ENCODE measurements around the gene CFAP46.
"Not testable (repeated sequence)": the region's sequence is repeated elsewhere in the genome, so short reads cannot be mapped to it uniquely, and the experiment has no call there.

The CFAP46 gene

GRCh38 chr10:132846631-132847415 lies 95.5 kb downstream of the CFAP46 start:
- POLR2A ChIA-PET: no interaction called here
- TF ChIP-seq CTBP1 (IDR thresholded peaks at IDR 0.05; ENCODE audit: borderline replicate concordance) (no peak), LEF1 (IDR thresholded peaks at IDR 0.05; ENCODE audit: borderline replicate concordance) (no peak), ZNF384 (IDR thresholded peaks at IDR 0.05) (no peak), FOXA1 (IDR thresholded peaks at IDR 0.05) (no peak), BHLHE40 (IDR thresholded peaks at IDR 0.05; ENCODE audit: borderline replicate concordance) (no peak)
- TF ChIP-seq, protein P1, sequence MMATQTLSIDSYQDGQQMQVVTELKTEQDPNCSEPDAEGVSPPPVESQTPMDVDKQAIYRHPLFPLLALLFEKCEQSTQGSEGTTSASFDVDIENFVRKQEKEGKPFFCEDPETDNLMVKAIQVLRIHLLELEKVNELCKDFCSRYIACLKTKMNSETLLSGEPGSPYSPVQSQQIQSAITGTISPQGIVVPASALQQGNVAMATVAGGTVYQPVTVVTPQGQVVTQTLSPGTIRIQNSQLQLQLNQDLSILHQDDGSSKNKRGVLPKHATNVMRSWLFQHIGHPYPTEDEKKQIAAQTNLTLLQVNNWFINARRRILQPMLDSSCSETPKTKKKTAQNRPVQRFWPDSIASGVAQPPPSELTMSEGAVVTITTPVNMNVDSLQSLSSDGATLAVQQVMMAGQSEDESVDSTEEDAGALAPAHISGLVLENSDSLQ (IDR thresholded peaks at IDR 0.05): no peak
- DNase-seq (ENCODE audit: extremely low spot score): no peak
- CTCF ChIA-PET: no interaction called here

DNA sequence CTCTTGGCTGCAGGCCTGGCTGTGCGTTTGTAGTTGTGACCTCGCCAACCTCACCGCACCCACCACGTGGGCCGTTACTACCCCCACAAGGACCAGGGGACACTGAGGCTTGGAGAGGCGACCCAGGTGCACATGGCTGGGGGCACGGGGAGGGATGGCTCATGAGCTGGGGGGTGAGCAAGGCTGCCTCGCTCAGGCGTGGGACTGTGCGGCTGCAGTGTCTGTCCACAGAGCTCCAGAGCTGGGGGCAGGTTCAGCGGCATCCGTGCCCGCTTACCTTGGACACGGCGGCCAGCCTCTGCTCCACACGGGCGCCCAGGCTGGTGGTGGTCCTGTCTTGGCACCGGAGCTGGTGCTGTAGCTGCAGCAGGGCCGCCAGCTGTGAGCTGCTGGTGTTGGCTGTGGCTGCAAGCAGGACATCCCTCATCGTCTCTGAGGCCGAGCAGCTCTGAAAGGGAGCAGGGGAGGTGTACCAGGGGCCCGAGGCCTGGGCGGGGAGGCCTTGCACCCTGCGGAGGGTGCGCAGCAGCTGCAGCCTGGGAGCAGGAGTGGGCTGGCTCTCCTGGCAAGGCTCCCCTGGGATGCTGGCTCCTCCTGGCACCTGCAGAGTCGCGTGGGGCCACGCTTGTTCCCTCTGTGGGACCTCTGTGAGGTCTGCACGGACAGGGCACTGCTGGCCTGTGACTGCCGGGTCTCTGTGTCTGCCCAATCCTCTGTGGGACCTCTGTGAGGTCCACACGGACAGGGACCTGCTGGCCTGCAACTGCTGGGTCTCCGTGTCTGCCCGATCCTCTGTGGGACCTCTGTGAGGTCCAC lies 96.4 kb downstream of the CFAP46 start:
- ChIA-PET POLR2A (no interaction called here), CTCF (no interaction called here)
- TF ChIP-seq HDGF (IDR thresholded peaks at IDR 0.05; ENCODE audit: borderline replicate concordance): no peak
- TF ChIP-seq ELF4 (IDR thresholded peaks at IDR 0.05): no peak
- no peak for TF ChIP-seq FOXK2 (IDR thresholded peaks at IDR 0.05)
- no peak for TF ChIP-seq ZNF384 (IDR thresholded peaks at IDR 0.05)
- TF ChIP-seq SUZ12 (IDR thresholded peaks at IDR 0.05): no peak
- TF ChIP-seq CTBP1 (IDR thresholded peaks at IDR 0.05; ENCODE audit: borderline replicate concordance): no peak
- no peak for DNase-seq (ENCODE audit: extremely low spot score)

DNA sequence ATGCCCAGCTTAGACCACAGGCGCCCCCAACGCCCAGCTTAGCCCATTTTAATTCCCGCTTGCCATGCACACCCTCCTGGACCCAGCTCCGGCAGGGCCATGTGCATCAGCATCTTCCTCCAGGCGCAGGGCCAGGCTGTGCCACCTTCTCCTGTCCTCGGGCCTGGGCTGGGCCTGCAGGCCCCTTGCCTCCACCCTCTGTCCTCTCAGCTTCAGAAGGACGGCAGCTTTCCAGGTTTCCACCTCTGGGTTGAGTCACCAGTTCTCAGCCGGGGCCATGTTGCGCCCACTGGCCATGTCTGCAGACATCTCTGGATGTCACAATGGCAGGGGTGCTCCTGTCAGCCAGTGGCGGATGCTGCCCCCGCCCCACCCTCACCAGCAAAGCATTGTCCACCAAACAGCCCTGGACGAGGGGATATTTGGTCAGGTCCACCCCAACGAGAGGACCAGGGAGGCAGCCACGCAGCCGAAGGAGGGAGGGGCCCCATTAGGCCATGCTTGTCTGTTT lies 97.3 kb downstream of the CFAP46 start:
- TF ChIP-seq, protein P1 (IDR thresholded peaks at IDR 0.05): no peak
- TF ChIP-seq FOXA1 (IDR thresholded peaks at IDR 0.05): no peak
- TF ChIP-seq BHLHE40 (IDR thresholded peaks at IDR 0.05; ENCODE audit: borderline replicate concordance): no peak
- no peak for TF ChIP-seq SP1 (IDR thresholded peaks at IDR 0.05)
- TF ChIP-seq ELF4 (IDR thresholded peaks at IDR 0.05): no peak
- no peak for TF ChIP-seq CTBP1 (IDR thresholded peaks at IDR 0.05; ENCODE audit: borderline replicate concordance)
- no peak for TF ChIP-seq HDGF (IDR thresholded peaks at IDR 0.05; ENCODE audit: borderline replicate concordance)
- no peak for TF ChIP-seq L3MBTL2 (conservative IDR thresholded peaks at IDR 0.05)
- TF ChIP-seq ARNT (IDR thresholded peaks at IDR 0.05): no peak
- no peak for TF ChIP-seq LEF1 (IDR thresholded peaks at IDR 0.05; ENCODE audit: borderline replicate concordance)
- TF ChIP-seq ZNF384 (IDR thresholded peaks at IDR 0.05): no peak
- TF ChIP-seq SUZ12 (IDR thresholded peaks at IDR 0.05): no peak
- no peak for TF ChIP-seq TARDBP (IDR thresholded peaks at IDR 0.05)
- TF ChIP-seq FOXK2 (IDR thresholded peaks at IDR 0.05): no peak
- TF ChIP-seq FOXM1 (IDR thresholded peaks at IDR 0.05; ENCODE audit: borderline replicate concordance): no peak
- TF ChIP-seq NFRKB (IDR thresholded peaks at IDR 0.05): no peak
- POLR2A ChIA-PET: no interaction called here
- no peak for DNase-seq (ENCODE audit: extremely low spot score)
- CTCF ChIA-PET: no interaction called here

DNA sequence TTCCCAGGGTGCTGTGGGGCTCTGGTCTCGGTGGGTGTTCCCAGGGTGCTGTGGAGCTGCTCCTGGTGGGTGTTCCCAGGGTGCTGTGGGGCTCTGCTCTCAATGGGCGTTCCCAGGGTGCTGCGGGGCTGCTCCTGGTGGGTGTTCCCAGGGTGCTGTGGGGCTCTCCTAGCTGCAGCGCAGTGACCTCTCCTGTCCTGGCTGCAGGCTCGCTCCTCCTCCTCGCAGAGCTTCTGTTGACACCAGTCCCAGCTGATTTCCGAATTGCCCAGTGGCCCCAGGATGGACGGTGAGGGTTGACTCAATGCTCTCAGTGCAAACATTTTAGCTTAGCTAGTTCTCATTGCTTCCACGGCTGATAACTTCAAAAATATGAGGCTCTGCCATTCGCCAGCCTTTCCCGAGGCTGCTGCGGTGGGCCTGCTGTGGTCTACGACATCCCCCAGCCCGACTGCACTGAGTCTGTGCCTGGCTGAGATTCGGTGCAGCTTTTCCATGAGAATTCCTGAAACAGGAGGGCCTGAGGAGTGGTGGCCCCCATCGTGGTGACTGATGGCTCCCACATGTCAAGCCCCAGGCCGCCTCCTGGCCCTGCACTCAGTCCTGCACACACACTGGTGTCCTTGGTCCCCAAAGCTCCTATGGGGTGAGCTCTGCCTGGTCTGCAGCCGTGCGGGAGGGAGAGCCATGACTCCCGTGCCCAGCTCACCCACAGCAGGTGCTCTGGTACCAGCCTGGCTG lies 98.1 kb downstream of the CFAP46 start:
- no peak for TF ChIP-seq ARNT (IDR thresholded peaks at IDR 0.05)
- no peak for TF ChIP-seq FOXM1 (IDR thresholded peaks at IDR 0.05; ENCODE audit: borderline replicate concordance)
- TF ChIP-seq HDGF (IDR thresholded peaks at IDR 0.05; ENCODE audit: borderline replicate concordance): no peak
- TF ChIP-seq SUZ12 (IDR thresholded peaks at IDR 0.05): no peak
- TF ChIP-seq, protein P1 (IDR thresholded peaks at IDR 0.05): no peak
- no peak for TF ChIP-seq FOXK2 (IDR thresholded peaks at IDR 0.05)
- no peak for TF ChIP-seq SP1 (IDR thresholded peaks at IDR 0.05)
- TF ChIP-seq FOXA1 (IDR thresholded peaks at IDR 0.05): no peak
- no peak for TF ChIP-seq CTBP1 (IDR thresholded peaks at IDR 0.05; ENCODE audit: borderline replicate concordance)
- TF ChIP-seq BHLHE40 (IDR thresholded peaks at IDR 0.05; ENCODE audit: borderline replicate concordance): no peak
- no peak for TF ChIP-seq TARDBP (IDR thresholded peaks at IDR 0.05)
- TF ChIP-seq ELF4 (IDR thresholded peaks at IDR 0.05): no peak
- ChIA-PET CTCF (no interaction called here), POLR2A (no interaction called here)
- no peak for DNase-seq (ENCODE audit: extremely low spot score)

- CTCF ChIA-PET; DNase-seq (ENCODE audit: extremely low spot score); POLR2A ChIA-PET: not testable (repeated sequence)
Measured at GRCh38 chr10:132843276-132843675, 99.1 kb downstream of the CFAP46 start.

DNA sequence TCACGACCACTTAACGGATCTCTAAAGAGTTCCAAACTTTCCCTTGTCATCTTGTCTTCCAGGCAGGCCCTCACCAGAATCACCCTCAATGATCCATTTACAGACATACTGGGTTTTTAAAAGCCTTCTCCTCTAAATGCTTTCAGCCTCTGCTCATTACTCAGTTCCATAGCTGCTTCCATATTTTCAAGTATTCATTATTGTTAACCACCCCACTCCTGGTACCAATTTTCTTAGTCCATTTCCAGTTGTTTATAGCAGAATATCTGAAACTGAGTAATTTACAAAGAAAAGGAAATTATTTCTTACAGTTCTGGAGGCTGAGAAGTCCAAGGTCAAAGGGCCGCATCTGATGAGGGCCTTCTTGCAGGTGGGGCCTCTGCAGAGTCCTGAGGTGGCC lies 100.0 kb downstream of the CFAP46 start:
- POLR2A ChIA-PET: no interaction called here
- CTCF ChIA-PET: no interaction called here
- DNase-seq (ENCODE audit: extremely low spot score): no peak
- no peak for TF ChIP-seq FOXK2 (IDR thresholded peaks at IDR 0.05)
- TF ChIP-seq FOXA1 (IDR thresholded peaks at IDR 0.05): no peak
- TF ChIP-seq NFRKB (IDR thresholded peaks at IDR 0.05): no peak
- TF ChIP-seq ARNT (IDR thresholded peaks at IDR 0.05): no peak
- no peak for TF ChIP-seq ELF4 (IDR thresholded peaks at IDR 0.05)
- TF ChIP-seq ZNF384 (IDR thresholded peaks at IDR 0.05): no peak
- no peak for TF ChIP-seq CTBP1 (IDR thresholded peaks at IDR 0.05; ENCODE audit: borderline replicate concordance)
- TF ChIP-seq HDGF (IDR thresholded peaks at IDR 0.05; ENCODE audit: borderline replicate concordance): no peak
